GM23248 (cell line): ENCODE measurements around the gene AKT1S1.

Experiments
- EZH2 ChIP-seq: fragments of 200-600 bp; sonication (generic); IDR thresholded peaks from 2 replicates; pipeline ENCODE4 v1.6.1; 2018; ENCODE audit warnings: antibody characterized with exemption, mild to moderate bottlenecking; ENCODE audit not compliant: insufficient read depth, poor library complexity, severe bottlenecking
- EZH2phosphoT487 ChIP-seq: fragments of 200-600 bp; sonication (generic); IDR thresholded peaks from 2 replicates; pipeline ENCODE4 v1.6.1; 2018; ENCODE audit warnings: antibody characterized with exemption, moderate library complexity, mild to moderate bottlenecking, low read depth; ENCODE audit not compliant: insufficient read depth

DNA sequence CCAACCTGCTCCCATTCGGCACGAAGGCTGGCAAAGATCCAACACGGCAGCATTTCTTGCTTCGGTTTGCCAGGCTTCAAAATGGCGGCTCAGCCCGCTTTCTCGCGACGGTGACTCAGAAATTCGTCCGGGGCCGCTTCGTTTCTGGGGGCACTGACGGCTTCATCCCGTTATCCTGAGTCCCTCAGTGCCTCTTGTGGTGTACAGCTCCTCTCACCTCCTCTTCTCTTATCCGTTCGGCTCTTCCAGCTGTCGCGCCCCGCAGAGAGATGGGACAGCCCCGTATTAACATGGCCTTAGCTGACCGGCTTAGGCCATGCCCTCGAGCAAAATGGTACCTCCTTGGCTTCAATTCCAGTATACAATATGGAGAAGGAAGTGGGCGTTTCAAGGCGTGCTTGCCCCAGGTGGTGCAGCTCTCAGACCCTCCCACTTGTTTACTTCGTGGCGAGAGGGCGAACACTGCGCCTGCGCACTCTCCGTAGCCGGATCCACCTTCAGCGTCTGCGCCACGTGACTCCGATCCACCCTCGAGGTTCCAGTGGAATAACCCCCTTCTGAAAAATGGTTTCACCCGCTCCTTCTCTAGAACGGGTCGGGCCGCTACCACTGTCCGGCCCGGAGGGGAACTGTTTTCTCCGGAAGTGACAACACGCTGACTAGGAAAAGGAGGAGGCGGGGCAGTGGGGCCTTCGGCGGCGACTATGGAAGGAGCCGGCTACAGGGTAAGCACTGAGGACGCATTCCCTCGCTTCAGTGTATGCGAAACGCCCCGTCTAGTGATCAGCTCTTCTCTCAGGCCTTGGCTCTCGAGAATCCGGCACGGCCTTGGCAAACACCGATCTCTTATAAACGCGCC is at the start of gene AKT1S1, which contains the start of gene TBC1D17:
- no peak for TF ChIP-seq EZH2
- TF ChIP-seq EZH2phosphoT487, result no peak
